HG02798 (cell line): ENCODE results near the gene RSBN1.
A peak's percentile ranks its signal among the peaks of the same experiment; 100 is the strongest.

Experiments used
- ATAC-seq: cut with Tn5 transposase; IDR thresholded peaks from one replicate; pipeline ENCODE4 v1.9.1; 2021; ENCODE audit warnings: mild to moderate bottlenecking; ENCODE audit not compliant: unreplicated experiment, poor library complexity

Gene RSBN1

GRCh38 chr1:113813218-113813617, 942 bp upstream of the RSBN1 start:
- ATAC-seq = no peak

GRCh38 chr1:113812661-113813135, 422 bp upstream of the RSBN1 start:
- ATAC-seq = no peak

- ATAC-seq = no peak
Measured at GRCh38 chr1:113811156-113811887, 954 bp downstream of the RSBN1 start.

GRCh38 chr1:113809670-113810602, 2.3 kb downstream of the RSBN1 start:
- no peak for ATAC-seq

- ATAC-seq = no peak
Measured at GRCh38 chr1:113808450-113809195, 3.7 kb downstream of the RSBN1 start.

GRCh38 chr1:113805639-113806038, 6.6 kb downstream of the RSBN1 start:
- ATAC-seq = no peak

- no peak for ATAC-seq
Measured at GRCh38 chr1:113805256-113805531, 7.1 kb downstream of the RSBN1 start.

- no peak for ATAC-seq
Measured at GRCh38 chr1:113804421-113805255, 7.6 kb downstream of the RSBN1 start.

GRCh38 chr1:113802367-113803007, 9.8 kb downstream of the RSBN1 start:
- ATAC-seq = no peak

- no peak for ATAC-seq
Measured at GRCh38 chr1:113800487-113800886, 11.8 kb downstream of the RSBN1 start.

GRCh38 chr1:113797472-113797871, 14.8 kb downstream of the RSBN1 start:
- ATAC-seq = no peak

- ATAC-seq = peak; percentile 82
Measured at GRCh38 chr1:113793878-113794834, 18.1 kb downstream of the RSBN1 start.

GRCh38 chr1:113792986-113793385, 19.3 kb downstream of the RSBN1 start:
- no peak for ATAC-seq

GRCh38 chr1:113792471-113792870, 19.8 kb downstream of the RSBN1 start:
- ATAC-seq = no peak

GRCh38 chr1:113788802-113789201, 23.5 kb downstream of the RSBN1 start:
- ATAC-seq = no peak

- no peak for ATAC-seq
Measured at GRCh38 chr1:113787663-113788062, 24.6 kb downstream of the RSBN1 start.

GRCh38 chr1:113786069-113786468, 26.2 kb downstream of the RSBN1 start:
- no peak for ATAC-seq

GRCh38 chr1:113784104-113784779, 28.0 kb downstream of the RSBN1 start:
- ATAC-seq = peak; percentile 73
